Measurements from ENCODE around the gene NOSTRIN. TPM values are rescaled to one million over a fixed set of nuclear protein-coding genes. Genes with fewer than 3 reads are reported as not detected.

NOSTRIN gene
- polyA plus RNA-seq, 4 donors: 12.4 to 38.5 (median 32.1) TPM

- DNase-seq (ENCODE audit: low read depth in 4 of 4, low spot score in 3 of 4): no peak
Observed at GRCh38 chr2:168913495-168913894, 111.1 kb downstream of the NOSTRIN start.

Other genes starting within 250 kb of the NOSTRIN start
- gene SPC25, start 87.8 kb downstream of the NOSTRIN start, polyA plus RNA-seq (ENCODE audit: insufficient read length in 4 of 4): 10 to 100 TPM; 16.5 to 25.8 (median 22.5) TPM
- under 1 TPM in 1 of 4 donors, not detected in 3; 0.20 TPM for gene G6PC2, start 98.7 kb downstream of the NOSTRIN start, polyA plus RNA-seq (ENCODE audit: insufficient read length in 4 of 4)
- gene ABCB11, start 228.7 kb downstream of the NOSTRIN start, polyA plus RNA-seq (ENCODE audit: insufficient read length in 4 of 4): under 1 TPM in 1 of 4 donors, not detected in 3; 0.31 TPM